CD4-positive, alpha-beta T cell treated with Interleukin-4 for 1 hour (primary cell): ENCODE measurements around the gene CLEC1A.
"Not testable (repeated sequence)": the region's sequence is repeated elsewhere in the genome, so short reads cannot be mapped to it uniquely, and the experiment has no call there.

Source experiments
- DNase-seq, 2 donors: peaks; one replicate each; pipeline ENCODE4 v3.0.0-alpha.2; 2020 to 2022

Gene CLEC1A

GRCh38 chr12:10033783-10034545 lies 64.8 kb downstream of the CLEC1A start:
- peak in 1 of 2 donors; percentile 5 for DNase-seq

GRCh38 chr12:10031771-10032175 lies 67.0 kb downstream of the CLEC1A start:
- no peak for DNase-seq

GRCh38 chr12:10031321-10031720 lies 67.5 kb downstream of the CLEC1A start:
- DNase-seq, result no peak

- DNase-seq, result no peak
Measured at GRCh38 chr12:10030446-10030845, 68.3 kb downstream of the CLEC1A start, which contains the start of gene CLEC9A. Gene CLEC9A, plus strand, starts transcription at chr12:10030682. Its CDS starts 22,006 bp downstream, at chr12:10052688.

- peak; percentile 2 to 73 for DNase-seq
Measured at GRCh38 chr12:10027721-10028120, 71.1 kb downstream of the CLEC1A start.

- DNase-seq, result no peak
Measured at GRCh38 chr12:10027311-10027710, 71.5 kb downstream of the CLEC1A start.

GRCh38 chr12:10026666-10027065 lies 72.1 kb downstream of the CLEC1A start:
- DNase-seq, result not testable (repeated sequence)

GRCh38 chr12:10025236-10025635 lies 73.5 kb downstream of the CLEC1A start:
- no peak for DNase-seq

- no peak for DNase-seq
Measured at GRCh38 chr12:10021342-10021741, 77.4 kb downstream of the CLEC1A start.
